ENCODE results near the gene AMFR. TPM values are rescaled to one million over a fixed set of nuclear protein-coding genes. Genes with fewer than 3 reads are reported as not detected.

Gene AMFR
- total RNA-seq, 4 donors from 2014 or later = 81.5 to 190 (median 112) TPM

DNA sequence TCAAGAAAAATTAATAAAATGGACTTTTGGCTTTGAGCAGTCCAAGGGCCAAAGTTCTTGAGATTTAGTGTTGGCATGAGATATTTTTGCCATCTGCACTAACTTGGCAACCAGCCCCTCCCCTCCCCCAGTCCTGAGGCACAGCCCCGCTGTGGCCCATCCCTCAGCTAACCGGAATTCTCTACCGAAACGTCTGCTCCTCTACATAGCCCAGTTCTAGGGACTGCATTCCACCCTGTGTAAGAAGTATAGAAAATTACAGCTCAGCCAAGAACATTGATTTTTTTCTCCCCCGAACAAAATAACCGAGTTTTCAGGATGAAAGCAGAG lies 97.5 kb downstream of the AMFR start:
- H3K36me3 ChIP-seq = no peaks in the 10 kb centered on the region
- H3K27ac ChIP-seq = no peak overlapping the region
- no peaks in the 10 kb centered on the region for H3K27me3 ChIP-seq
- TF ChIP-seq POLR2A (IDR thresholded peaks at IDR 0.05) = no peak
- TF ChIP-seq, protein P1, sequence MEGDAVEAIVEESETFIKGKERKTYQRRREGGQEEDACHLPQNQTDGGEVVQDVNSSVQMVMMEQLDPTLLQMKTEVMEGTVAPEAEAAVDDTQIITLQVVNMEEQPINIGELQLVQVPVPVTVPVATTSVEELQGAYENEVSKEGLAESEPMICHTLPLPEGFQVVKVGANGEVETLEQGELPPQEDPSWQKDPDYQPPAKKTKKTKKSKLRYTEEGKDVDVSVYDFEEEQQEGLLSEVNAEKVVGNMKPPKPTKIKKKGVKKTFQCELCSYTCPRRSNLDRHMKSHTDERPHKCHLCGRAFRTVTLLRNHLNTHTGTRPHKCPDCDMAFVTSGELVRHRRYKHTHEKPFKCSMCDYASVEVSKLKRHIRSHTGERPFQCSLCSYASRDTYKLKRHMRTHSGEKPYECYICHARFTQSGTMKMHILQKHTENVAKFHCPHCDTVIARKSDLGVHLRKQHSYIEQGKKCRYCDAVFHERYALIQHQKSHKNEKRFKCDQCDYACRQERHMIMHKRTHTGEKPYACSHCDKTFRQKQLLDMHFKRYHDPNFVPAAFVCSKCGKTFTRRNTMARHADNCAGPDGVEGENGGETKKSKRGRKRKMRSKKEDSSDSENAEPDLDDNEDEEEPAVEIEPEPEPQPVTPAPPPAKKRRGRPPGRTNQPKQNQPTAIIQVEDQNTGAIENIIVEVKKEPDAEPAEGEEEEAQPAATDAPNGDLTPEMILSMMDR (IDR thresholded peaks at IDR 0.05) = no peak
- H3K4me1 ChIP-seq = no peaks in the 10 kb centered on the region
- intact Hi-C loops (cut with DNase I; ENCODE audit: low total_unique reads) = loop anchor here (10.0 kb wide), 1 partner anchor 383 kb away; no protein-coding TSS in a partner anchor
- H3K4me3 ChIP-seq = no peak overlapping the region
- DNase-seq = no peak
- H3K9me3 ChIP-seq = no peaks in the 10 kb centered on the region

DNA sequence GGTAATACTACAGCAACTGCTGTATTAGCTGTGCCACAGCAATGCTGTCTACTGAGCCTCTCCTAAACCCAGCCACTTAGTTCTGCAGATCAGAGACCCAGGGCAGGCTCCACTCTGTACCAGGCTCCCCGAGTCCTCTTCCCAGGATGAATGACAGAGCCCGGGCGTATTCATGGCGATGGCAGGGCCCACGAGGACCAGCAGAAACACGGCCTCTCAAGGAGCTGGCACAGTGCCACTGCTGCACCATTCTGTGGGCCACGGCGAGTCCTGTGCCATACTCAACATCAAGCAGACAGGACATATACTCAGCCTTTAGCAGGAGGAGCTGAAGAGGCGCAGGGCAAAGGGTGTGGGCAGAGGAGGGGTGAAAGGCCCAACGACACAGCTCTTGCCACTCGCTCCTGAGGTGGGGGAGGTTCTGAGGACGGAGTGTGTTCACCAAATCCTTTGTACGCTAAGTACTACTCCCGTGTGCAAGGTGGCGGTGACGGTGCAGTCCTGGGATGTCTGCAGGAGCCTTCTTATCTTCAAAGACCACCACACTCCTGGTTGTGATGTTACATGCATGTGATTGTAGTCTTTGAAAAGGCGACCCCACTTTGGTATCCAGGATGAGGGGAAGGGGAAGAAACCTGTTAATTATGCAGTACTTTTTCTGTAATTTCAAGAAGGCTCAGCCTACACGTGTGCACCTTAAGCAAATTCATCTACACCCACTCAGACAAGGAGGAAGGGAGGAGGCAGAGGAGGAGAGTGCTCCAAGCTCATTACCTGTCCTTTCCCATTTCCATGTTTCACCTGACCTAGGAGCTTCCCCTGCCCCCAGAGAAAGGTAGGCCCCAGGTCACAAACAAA lies 98.0 kb downstream of the AMFR start:
- Histone ChIP-seq H3K4me3 (no peak overlapping the region), H3K9me3 (no peaks in the 10 kb centered on the region), H3K4me1 (no peaks in the 10 kb centered on the region), H3K36me3 (no peaks in the 10 kb centered on the region), H3K27ac (no peak overlapping the region), H3K27me3 (no peaks in the 10 kb centered on the region)
- intact Hi-C loops (cut with DNase I; ENCODE audit: low total_unique reads) = loop anchor here (10.0 kb wide), 1 partner anchor 382 kb away; no protein-coding TSS in a partner anchor
- TF ChIP-seq, protein P1 (IDR thresholded peaks at IDR 0.05) = no peak
- TF ChIP-seq POLR2A (IDR thresholded peaks at IDR 0.05) = no peak
- no peak for DNase-seq

DNA sequence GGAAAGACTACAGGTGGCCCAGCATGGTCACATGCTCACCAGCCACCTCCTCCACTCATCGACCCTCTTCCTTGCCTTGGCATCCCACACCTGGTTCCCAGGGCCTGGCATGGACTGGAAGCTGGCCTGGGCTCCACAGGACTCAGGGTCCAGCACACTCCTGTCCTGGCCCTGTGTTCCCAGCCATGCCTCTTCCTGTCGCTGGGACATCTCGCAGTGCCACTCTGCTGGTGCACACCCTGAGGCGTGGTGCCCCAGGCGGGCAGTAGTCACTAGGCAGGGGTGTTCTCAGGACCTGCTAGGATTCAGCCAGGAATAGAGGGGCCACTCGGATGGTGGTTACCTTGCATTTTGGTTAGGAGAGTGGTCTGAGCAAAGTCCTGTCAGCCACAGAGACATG lies 99.4 kb downstream of the AMFR start:
- no peak overlapping the region for H3K4me3 ChIP-seq
- no peak for TF ChIP-seq POLR2A (IDR thresholded peaks at IDR 0.05)
- H3K27ac ChIP-seq = no peak overlapping the region
- intact Hi-C loops (cut with DNase I; ENCODE audit: low total_unique reads) = loop anchor here (10.0 kb wide), 1 partner anchor 381 kb away; no protein-coding TSS in a partner anchor
- H3K27me3 ChIP-seq = no peaks in the 10 kb centered on the region
- DNase-seq = no peak
- no peaks in the 10 kb centered on the region for H3K4me1 ChIP-seq
- H3K36me3 ChIP-seq = no peaks in the 10 kb centered on the region
- no peaks in the 10 kb centered on the region for H3K9me3 ChIP-seq

DNA sequence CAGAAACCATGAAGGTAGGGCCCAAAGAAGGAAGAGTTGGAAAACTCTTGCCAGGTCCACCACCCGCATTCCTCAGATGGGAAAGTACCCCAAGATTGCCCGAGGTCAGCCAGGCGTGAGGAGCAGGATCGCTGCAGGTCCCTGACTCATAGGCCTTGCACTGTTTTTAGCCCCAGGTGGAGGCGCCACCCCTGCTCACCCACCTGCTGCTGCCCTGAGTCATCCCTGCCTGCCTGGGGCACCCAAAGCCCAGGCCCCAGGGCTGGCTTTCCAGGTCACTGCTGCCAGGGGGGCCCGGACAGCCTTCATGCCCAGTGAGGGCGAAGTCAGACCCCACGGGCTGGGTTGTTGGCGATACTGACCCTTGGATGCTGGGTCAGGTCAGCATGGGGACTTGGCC lies 100.9 kb downstream of the AMFR start:
- Histone ChIP-seq H3K9me3 (no peaks in the 10 kb centered on the region), H3K27me3 (no peaks in the 10 kb centered on the region), H3K4me1 (no peaks in the 10 kb centered on the region), H3K36me3 (no peaks in the 10 kb centered on the region), H3K4me3 (no peak overlapping the region), H3K27ac (no peak overlapping the region)
- no peak for DNase-seq
- intact Hi-C loops (cut with DNase I; ENCODE audit: low total_unique reads) = loop anchor here (10.0 kb wide), 1 partner anchor 380 kb away; no protein-coding TSS in a partner anchor
- TF ChIP-seq, protein P1 (IDR thresholded peaks at IDR 0.05) = no peak
- no peak for TF ChIP-seq POLR2A (IDR thresholded peaks at IDR 0.05)

DNA sequence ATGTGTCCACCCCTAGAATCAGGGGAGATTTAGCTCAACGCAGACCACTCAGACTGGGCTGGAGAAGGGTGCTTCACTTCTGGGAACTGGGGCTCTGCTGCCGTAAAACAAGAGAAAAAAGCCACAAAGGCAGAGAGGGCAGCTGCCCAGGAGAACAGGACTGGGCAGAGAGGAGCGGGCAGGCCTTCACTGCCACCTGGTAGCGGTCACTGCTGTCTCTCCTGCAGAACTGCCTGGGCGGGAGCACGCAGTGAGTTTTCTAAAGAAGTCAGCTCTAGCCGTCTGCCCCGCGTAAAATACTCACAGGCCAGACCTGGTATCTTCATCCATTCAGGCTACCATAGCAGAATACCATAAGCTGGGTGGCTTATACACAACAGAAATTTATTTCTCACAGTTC lies 103.8 kb downstream of the AMFR start:
- Histone ChIP-seq H3K9me3 (no peaks in the 10 kb centered on the region), H3K4me1 (no peaks in the 10 kb centered on the region), H3K27me3 (no peaks in the 10 kb centered on the region), H3K36me3 (no peaks in the 10 kb centered on the region), H3K27ac (no peak overlapping the region), H3K4me3 (no peak overlapping the region)
- intact Hi-C loops (cut with DNase I; ENCODE audit: low total_unique reads) = loop anchor here (10.0 kb wide), 1 partner anchor 377 kb away; no protein-coding TSS in a partner anchor
- no peak for TF ChIP-seq POLR2A (IDR thresholded peaks at IDR 0.05)
- TF ChIP-seq, protein P1 (IDR thresholded peaks at IDR 0.05) = no peak
- DNase-seq = no peak

All from uterus (tissue), 4 donors.